Measurements from ENCODE around the gene TSEN54.

TSEN54 gene

GRCh38 chr17:75524970-75525805 is 8.9 kb downstream of the TSEN54 start, which contains the start of gene LLGL2:
Gene LLGL2 (plus strand): TSS chr17:75525697. CDS start chr17:75543427, 17,730 bp downstream.
- DNase-seq (ENCODE audit: low read depth in 2 of 2) = peak; percentile 14 to 50
- peak within 1 kb of the TSS; percentile 46 to 51 for H3K4me3 ChIP-seq (replicated peaks in 1 of 2; ENCODE audit: low read depth in 2 of 2, low read length in 2 of 2)
- no peak for TF ChIP-seq CTCF (IDR thresholded peaks at IDR 0.05; ENCODE audit: low read depth, low read length)

DNA sequence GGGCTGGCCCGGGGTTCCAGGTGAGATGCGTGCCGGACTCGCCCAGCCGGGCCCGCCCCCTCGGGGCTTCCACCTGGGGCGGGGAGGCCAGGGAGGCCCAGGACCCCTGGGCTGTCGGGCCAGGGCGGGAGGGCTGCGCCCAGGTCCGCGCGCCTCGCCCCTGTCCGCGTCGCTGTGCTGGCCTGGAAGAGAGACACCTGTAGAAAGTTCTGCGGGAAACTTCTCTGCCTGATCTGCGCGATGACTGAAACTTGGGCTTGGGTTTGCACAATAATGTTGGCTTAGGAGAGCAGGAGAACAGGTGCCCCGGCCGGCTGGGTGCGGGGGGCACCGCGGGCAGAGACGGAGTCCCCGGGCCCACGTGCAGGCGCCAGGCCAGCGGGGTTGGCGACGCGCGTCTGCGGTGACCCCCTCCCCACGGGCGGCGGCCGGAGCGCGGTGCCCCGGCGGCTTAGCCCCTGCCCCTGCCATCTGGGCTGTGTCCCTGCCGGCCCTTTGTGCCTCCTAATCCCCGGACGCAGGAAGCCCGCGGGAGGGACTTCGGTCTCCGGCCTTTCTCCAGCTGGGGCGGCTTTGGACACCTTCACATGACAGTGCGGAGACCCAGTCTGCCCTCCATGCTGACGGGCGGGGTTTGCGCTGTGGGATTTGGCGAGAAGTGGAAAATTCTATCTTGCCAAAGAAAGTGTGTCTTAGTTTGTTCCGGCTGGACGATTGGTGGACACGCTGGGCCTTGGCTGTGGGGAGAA is 9.7 kb downstream of the TSEN54 start:
- H3K4me3 ChIP-seq (replicated peaks in 1 of 2; ENCODE audit: low read depth in 2 of 2, low read length in 2 of 2) = peak overlapping the region; percentile 22 to 46
- no peak for DNase-seq (ENCODE audit: low read depth in 2 of 2)
- TF ChIP-seq CTCF (IDR thresholded peaks at IDR 0.05; ENCODE audit: low read depth, low read length) = no peak

DNA sequence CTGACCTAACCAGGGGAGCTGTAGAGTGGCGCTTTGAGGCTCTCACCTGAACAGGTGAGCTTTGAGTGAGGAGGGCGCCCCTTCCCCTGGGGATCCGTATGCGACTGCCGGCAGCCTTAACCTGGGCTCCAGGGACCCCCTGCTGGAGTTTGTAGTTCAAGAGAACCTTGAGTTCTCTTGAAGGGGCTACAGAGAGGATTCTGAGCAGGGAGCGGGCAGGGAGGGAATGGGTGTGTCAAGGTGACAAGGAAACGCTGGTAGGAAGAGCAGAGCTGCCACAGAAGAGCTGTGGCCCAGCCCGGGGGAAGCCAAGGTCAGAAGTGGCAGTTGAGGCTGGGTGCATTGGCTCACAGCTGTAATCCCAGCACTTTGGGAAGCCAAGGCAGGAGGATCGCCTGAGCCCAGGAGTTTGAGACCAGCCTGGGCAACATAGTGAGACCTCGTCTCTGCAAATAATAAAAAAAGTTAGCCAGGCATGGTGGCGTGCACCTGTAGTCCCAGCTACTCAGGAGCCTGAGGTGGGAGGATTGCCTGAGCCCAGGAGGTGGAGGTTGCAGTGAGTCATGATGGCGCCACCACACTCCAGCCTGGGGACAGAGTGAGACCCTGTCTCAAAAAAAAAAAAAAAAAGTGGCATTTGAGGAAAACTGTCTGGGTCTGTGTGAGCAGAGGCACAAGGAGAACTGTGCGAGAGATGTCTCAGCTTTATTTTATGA is 10.4 kb downstream of the TSEN54 start:
- no peak overlapping the region for H3K4me3 ChIP-seq (replicated peaks in 1 of 2; ENCODE audit: low read depth in 2 of 2, low read length in 2 of 2)
- TF ChIP-seq CTCF (IDR thresholded peaks at IDR 0.05; ENCODE audit: low read depth, low read length) = no peak
- no peak for DNase-seq (ENCODE audit: low read depth in 2 of 2)

- no peak overlapping the region for H3K4me3 ChIP-seq (replicated peaks in 1 of 2; ENCODE audit: low read depth in 2 of 2, low read length in 2 of 2)
- no peak for DNase-seq (ENCODE audit: low read depth in 2 of 2)
- TF ChIP-seq CTCF (IDR thresholded peaks at IDR 0.05; ENCODE audit: low read depth, low read length) = no peak
Measured at GRCh38 chr17:75530837-75531720, 14.8 kb downstream of the TSEN54 start.

- no peak for TF ChIP-seq CTCF (IDR thresholded peaks at IDR 0.05; ENCODE audit: low read depth, low read length)
- no peak for DNase-seq (ENCODE audit: low read depth in 2 of 2)
Measured at GRCh38 chr17:75531721-75532072, 15.4 kb downstream of the TSEN54 start.

DNA sequence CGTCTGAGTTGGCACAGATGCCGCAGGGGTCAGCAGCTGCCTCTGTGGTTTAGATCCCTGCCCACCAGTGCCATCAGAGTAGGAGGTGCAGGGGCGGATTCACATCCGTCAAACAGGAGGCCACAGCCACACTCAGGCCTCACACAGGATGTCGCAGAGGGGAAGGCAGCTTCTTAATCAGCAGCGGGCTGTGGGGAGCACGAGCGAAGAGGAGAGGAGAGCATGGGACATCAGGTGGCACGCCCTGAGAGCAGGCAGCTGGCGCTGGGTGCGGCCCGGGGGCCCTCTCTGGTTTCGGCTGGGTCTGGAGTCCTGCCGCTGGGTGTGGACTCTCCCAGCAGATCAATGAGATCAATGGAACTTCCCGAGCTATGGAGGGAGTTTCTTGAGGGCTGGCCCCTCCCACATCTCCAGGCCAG is 18.8 kb downstream of the TSEN54 start:
- TF ChIP-seq CTCF (IDR thresholded peaks at IDR 0.05; ENCODE audit: low read depth, low read length) = no peak

More at GRCh38 chr17:75531721-75532072, 15.4 kb downstream of the TSEN54 start:
- H3K4me3 ChIP-seq (replicated peaks in 1 of 2; ENCODE audit: low read depth in 2 of 2, low read length in 2 of 2) = no peak overlapping the region

More for the DNA sequence above, 18.8 kb downstream of the TSEN54 start:
- H3K4me3 ChIP-seq (replicated peaks in 1 of 2; ENCODE audit: low read depth in 2 of 2, low read length in 2 of 2) = no peak overlapping the region
- DNase-seq (ENCODE audit: low read depth in 2 of 2) = no peak

All from cardiac fibroblast (primary cell).